ENCODE results near the gene C12orf43. TPM values are rescaled to one million over a fixed set of nuclear protein-coding genes. Genes with fewer than 3 reads are reported as not detected.

C12orf43 gene
- total RNA-seq, 1 donor, result 13.0 TPM

DNA sequence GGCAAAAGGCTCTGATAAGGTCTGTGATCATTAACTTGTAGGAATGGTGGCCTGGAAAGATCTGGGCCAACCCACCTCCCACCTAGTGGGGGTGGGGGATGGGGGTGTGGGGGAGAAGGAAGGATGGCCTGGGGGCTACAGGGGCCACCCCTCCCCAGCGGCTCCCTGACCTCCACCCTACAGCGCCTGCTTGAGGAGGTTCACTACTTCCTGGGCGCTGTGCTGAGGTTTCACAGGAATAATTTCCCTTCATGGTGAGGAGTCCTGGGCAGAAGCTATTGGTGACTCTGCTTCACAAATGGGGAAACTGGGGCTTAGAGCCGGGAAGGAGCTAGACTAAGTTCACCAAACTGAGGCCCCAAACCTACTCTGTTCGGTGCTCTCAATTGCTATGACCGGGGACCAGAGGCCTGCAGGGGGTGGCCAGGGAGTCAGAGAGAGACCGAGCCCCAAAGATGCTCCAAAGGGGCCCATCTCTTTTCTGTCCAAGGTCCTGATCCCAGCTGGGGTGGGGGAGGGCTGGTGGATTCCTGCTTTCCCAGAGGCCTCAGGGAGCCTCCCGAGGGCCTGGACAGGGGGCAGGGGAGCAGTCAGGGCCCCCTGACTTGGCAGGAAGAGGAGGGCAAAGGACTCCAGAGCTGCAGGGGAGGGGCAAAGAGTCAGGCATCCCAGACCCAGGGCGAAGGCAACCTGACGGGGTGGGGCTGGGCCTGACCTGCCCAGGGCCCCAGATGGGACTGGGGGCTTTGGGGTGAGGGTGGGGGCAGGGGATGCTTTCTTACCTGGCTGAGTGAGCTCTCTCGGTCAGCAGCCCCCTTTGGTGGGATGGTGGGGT, 36.2 kb downstream of the C12orf43 start:
- no peak overlapping the region for H3K4me3 ChIP-seq (ENCODE audit: low read depth, low read length)
- no peak for DNase-seq (ENCODE audit: low read depth)
- TF ChIP-seq, protein P1, sequence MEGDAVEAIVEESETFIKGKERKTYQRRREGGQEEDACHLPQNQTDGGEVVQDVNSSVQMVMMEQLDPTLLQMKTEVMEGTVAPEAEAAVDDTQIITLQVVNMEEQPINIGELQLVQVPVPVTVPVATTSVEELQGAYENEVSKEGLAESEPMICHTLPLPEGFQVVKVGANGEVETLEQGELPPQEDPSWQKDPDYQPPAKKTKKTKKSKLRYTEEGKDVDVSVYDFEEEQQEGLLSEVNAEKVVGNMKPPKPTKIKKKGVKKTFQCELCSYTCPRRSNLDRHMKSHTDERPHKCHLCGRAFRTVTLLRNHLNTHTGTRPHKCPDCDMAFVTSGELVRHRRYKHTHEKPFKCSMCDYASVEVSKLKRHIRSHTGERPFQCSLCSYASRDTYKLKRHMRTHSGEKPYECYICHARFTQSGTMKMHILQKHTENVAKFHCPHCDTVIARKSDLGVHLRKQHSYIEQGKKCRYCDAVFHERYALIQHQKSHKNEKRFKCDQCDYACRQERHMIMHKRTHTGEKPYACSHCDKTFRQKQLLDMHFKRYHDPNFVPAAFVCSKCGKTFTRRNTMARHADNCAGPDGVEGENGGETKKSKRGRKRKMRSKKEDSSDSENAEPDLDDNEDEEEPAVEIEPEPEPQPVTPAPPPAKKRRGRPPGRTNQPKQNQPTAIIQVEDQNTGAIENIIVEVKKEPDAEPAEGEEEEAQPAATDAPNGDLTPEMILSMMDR (IDR thresholded peaks at IDR 0.05; ENCODE audit: insufficient read depth, low read depth, low read length), result no peak

DNA sequence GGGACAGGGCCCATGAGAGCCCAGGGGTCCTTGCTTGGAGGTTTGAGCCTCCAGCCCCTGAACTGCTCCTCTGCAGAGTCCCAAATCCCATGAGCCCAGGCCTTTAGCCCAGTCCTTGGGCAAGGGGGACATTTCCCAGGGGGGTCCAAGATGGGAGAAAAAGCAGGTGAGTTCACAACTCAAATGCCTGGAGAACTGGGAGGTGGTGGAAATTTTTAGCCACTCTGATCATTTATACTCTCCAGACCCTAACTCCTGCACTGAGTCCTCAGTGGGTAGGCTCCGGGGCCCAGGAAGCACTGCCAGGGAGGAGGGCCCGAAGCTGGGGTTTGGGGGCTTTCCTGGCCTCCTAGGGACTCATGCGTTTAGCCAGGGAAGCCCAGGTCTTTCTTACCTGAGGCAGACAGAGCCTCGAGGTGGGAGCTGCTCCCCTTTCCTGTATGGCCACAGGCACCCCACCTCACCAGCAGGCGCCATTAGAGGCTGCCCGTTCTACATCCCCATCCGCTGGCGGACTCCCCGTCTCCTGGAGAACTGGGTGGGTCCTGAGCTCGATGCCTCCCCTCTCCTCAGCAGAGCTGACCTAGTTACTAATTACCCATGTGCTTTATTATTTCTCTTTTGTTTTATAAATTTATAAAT, 36.9 kb downstream of the C12orf43 start:
- DNase-seq (ENCODE audit: low read depth), result no peak
- no peak overlapping the region for H3K4me3 ChIP-seq (ENCODE audit: low read depth, low read length)
- TF ChIP-seq, protein P1 (IDR thresholded peaks at IDR 0.05; ENCODE audit: insufficient read depth, low read depth, low read length), result no peak

DNA sequence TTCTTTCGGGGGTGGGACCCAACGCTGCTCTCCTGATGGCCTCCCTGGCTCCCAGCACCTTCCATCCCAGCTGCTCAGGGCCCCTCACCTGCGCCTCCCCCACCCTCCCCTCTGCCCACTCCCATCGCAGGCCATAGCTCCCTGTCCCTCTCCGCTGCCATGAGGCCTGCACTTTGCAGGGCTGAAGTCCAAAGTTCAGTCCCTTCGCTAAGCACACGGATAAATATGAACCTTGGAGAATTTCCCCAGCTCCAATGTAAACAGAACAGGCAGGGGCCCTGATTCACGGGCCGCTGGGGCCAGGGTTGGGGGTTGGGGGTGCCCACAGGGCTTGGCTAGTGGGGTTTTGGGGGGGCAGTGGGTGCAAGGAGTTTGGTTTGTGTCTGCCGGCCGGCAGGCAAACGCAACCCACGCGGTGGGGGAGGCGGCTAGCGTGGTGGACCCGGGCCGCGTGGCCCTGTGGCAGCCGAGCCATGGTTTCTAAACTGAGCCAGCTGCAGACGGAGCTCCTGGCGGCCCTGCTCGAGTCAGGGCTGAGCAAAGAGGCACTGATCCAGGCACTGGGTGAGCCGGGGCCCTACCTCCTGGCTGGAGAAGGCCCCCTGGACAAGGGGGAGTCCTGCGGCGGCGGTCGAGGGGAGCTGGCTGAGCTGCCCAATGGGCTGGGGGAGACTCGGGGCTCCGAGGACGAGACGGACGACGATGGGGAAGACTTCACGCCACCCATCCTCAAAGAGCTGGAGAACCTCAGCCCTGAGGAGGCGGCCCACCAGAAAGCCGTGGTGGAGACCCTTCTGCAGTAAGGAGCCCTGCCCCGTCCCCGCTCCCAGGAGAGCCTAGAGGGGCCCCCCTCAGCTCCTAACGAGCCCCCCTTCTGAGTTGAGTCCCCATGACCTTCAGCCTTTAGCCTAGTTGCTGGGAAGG, 37.7 kb downstream of the C12orf43 start, which contains the start of gene HNF1A:
Gene HNF1A, plus strand, starts transcription at position 248 of the 924 bp plus-strand sequence. Its CDS starts 226 bp downstream, at position 474.
- no peak within 1 kb of the TSS for H3K4me3 ChIP-seq (ENCODE audit: low read depth, low read length)
- TF ChIP-seq, protein P1 (IDR thresholded peaks at IDR 0.05; ENCODE audit: insufficient read depth, low read depth, low read length), result no peak
- no peak for DNase-seq (ENCODE audit: low read depth)

DNA sequence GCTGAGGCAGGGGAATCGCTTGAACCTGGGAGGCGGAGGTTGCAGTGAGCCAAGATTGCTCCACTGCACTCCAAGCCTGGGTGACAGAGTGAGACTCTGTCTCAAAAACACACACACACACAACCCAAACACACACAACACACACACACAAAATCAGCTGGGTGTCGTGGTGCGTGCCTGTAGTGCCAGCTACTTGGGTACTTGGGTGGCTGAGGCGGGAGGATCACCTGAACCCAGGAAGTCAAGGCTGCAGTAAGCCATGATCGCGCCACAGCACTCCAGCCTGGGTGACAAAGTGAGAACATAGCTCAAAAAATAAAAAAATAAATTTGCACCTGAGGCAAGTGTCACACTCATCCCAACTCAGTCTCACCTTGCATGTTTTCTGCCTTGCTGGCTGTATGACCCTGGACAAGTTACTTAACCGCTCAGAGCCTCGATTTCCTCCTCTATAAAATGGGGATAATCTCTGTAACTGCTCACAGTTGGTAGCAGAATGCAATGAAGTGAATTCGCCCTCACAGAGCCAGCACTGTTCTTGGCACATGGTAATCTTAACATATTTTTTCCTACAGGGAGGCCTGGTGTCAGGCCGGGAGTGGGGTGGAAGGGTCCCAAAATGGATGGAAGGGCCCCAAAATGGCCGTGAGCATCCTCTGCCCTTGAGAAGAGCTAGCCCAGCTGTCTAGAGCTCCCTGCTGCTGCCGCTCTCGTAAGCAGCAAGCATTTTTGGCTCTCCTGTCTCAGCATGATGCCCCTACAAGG, 38.6 kb downstream of the C12orf43 start:
- no peak for DNase-seq (ENCODE audit: low read depth)
- H3K4me3 ChIP-seq (ENCODE audit: low read depth, low read length), result no peak overlapping the region
- TF ChIP-seq, protein P1 (IDR thresholded peaks at IDR 0.05; ENCODE audit: insufficient read depth, low read depth, low read length), result no peak

DNA sequence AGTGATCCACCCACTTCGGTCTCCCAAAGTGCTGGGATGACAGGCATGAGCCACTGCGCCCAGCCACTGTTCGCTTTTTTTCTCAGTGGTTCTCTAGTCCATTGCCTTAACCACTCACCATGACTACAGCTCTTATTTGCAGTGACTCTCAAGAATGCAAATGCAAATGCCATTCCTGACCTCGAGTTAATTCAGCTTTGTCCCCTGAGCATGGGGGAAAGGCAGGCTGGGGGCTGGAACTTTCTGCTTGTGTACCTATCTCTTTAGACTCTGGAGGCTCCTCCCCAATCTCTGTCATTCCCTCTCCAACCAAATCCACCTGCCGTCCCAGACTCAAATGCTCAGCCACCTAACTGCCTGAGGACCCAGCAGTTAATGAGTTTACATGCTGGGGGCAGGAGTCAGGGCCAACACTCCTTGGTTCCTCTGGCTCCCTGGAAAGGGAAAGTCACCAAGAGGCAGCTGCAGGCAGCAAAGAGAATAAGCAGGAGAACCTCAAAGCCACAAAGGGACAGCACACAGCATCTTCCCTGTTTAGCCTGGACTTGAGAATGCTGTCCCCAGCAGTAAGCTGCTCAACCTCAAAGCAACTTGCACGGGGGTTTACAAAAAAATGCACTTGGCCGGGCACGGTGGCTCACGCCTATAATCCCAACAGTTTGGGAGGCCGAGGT, 43.3 kb downstream of the C12orf43 start:
- TF ChIP-seq, protein P1 (IDR thresholded peaks at IDR 0.05; ENCODE audit: insufficient read depth, low read depth, low read length), result no peak
- DNase-seq (ENCODE audit: low read depth), result no peak
- H3K4me3 ChIP-seq (ENCODE audit: low read depth, low read length), result no peak overlapping the region

Data from fibroblast of villous mesenchyme (primary cell).